GM19240 (cell line): Measurements from ENCODE around the gene ATP12A.
"Not testable (repeated sequence)": the region's sequence is repeated elsewhere in the genome, so short reads cannot be mapped to it uniquely, and the experiment has no call there.

Source experiments
- DNase-seq: peaks from one replicate; pipeline ENCODE4 v3.0.0; 2011; ENCODE audit warnings: low spot score; ENCODE audit not compliant: insufficient read length

ATP12A gene

DNA sequence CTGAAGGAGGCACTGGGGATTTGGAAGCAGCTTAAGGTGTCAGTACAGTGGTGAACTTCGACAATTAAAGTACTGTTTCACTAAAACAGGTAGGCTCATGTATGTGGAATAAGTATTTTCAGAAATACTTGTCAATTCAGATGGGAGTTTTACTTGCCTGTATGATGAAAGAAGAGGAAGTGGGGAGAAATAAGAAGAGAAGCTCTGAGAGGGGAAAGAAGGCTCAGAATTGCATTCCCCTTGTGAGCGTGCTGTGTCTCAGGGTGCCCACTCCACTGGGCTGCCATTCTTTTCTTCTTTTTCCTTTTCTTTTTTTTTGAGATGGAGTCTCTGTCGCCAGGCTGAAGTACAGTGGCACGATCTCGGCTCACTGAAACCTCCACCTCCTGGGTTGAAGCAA, 45.2 kb downstream of the ATP12A start:
- DNase-seq: no peak

DNA sequence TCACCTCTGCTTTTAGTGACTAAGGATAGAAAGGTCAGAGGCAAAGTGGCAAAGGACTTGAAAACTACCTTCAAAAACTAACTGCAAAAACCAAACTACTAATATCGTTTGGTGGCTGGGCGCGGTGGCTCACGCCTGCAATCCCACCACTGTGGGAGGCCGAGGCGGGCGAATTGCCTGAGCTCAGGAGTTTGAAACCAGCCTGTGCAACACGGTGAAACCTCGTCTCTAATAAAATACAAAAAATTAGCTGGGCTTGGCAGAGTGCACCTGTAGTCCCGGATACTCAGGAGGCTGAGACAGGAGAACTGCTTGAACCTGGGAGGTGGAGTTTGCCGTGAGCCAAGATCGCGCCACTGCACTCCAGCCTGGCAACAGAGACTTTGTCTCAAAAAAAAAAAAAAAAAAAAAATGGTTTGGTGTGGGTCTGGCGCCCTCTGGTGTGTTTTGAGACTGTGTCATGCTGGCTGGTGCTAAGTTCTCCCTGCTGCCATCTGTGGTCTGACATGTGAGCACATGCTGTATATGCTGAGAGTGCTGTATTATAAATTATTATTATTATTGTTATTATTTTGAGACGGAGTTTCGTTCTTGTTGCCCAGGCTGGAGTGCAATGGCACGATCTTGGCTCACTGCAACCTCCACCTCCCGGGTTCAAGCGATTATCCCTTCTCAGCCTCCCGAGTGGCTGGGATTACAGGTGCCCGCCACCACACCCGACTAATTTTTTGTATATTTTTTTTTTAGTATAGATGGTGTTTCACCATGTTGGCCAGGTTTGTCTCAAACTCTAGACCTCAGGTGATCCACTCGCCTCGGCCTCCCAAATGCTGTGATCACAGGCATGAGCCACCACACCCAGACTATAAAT, 47.8 kb downstream of the ATP12A start:
- peak; percentile 65 for DNase-seq

DNA sequence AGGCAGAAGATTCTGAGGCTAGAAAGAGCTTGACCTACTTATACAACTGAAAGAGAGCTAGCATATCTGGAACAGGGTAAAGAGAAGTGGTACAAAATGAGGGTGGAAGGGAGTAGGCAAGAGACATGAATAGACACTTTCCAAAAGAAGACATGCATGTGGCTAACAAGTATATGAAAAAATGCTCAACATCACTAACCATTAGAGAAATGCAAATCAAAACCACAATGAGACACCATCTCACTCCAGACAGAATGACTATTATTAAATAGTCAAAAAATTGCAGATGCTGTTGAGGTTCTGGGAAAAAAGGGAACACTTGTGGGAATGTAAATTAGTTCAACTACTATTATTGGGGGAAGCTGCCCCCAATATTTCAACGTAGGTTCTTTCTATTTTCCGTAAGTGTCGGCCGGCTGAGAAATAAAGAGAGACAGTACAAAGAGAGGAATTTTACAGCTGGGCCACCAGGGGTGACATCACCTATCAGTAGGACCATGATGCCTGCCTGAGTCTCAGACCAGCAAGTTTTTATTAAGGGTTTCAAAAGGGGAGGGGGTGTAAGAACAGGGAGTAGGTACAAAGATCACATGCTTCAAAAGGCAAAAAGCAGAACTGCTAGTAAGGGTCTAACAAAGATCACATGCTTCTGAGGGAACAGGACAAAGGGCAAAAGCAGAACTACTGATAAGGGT, 50.8 kb downstream of the ATP12A start:
- not testable (repeated sequence) for DNase-seq

DNA sequence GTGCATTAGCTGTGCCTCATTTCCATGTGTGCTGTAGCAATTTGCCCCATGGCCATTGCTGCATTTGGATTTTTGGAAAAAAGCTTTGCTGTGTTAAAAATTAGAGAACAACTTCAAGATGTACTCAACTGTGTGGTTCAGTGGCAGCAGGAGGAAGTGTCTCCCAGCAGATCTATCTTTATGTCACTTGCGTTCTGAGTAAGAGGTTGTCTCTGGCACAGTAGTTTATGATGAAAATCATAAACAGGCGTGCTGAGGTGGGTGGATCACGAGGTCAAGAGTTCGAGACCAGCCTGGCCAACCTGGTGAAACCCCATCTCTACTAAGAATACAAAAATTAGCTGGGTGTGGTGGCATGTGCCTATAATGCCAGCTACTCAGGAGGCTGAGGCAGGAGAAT, 54.7 kb downstream of the ATP12A start:
- DNase-seq: no peak

DNA sequence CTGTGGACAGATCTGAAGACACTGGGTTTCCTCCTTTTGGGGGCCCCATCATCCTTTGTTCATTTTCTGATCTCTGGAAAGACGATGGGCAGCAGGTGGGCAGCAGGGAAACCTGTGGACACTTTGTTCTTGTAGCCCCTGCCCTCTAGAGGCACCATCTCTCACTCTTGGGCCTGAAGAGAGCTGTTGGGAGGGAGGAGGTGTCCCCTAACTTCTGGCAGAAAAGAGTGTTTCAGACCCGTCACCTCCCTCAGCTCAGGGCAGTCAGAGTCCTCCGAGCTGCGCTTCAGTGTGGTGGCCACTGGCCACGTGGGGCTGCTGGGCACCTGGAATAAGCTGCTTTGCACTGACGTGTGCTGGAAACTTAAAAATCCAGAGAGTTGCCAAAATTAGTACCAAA, 56.8 kb downstream of the ATP12A start:
- DNase-seq: no peak

DNA sequence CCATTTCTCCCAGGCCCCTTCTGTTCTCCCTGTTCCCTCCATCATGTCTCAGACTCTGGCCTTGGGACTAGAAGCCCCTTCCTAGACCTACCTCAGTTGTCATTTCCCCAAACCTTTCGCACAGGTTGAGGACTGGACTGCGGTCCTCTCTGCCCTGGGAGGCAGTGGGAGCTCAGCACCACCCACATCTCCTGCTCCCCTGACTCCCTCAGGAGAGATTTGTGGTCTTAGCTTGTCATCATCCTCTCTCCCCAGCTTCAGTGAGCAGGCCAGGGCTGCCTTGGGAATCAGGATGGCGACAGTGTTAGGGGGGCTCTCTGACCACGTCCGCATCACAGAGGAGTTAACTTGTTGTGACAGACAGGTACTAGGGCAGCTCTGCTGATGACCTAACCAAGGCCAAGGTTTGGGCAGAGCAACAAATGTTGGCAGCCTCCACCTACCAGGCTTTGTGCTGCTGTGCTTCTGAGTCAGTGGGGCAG, 58.2 kb downstream of the ATP12A start:
- DNase-seq: no peak

DNA sequence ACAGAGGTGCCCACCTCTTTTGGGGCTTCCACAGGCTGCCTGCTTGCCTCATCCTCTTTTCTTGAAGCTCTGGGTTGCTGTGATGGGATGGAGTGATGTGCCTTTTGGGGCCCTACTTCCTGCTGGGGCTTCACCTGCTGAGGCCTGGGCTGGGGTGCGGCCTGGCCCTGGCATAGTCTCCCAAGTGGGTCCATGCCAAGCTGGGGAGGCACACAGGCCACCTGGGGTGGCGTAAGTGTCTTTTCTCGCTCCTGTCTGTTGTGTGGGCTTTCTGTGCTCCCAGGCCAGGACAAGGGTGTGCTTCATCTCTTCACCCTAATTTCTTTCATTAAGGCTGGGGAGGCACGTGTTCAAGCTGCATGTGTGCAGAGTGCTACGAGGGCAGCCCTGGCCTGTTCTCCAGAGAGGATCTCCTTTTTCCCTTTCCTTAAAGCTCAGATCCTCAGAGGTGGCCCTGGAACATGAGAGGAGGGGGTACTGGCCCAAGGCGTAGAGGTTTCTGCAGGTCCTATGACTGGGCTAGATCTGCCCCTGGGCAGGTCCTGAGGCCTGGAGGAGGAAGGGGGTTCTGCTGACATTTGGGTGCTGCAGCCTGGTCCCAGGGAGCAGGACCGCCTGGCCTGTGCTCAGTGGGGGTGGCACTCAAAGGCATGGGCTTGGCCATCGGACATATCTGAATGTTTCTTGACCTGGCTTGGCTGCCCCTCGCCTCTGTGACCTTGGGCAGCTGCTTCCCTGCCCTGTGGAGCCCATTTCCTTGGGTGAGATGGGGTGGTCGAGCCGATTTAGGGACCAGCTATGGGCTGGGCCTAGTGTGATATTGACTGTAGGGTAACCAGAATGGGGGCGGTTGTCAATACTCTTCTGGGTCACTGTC, 60.0 kb downstream of the ATP12A start:
- DNase-seq: no peak

DNA sequence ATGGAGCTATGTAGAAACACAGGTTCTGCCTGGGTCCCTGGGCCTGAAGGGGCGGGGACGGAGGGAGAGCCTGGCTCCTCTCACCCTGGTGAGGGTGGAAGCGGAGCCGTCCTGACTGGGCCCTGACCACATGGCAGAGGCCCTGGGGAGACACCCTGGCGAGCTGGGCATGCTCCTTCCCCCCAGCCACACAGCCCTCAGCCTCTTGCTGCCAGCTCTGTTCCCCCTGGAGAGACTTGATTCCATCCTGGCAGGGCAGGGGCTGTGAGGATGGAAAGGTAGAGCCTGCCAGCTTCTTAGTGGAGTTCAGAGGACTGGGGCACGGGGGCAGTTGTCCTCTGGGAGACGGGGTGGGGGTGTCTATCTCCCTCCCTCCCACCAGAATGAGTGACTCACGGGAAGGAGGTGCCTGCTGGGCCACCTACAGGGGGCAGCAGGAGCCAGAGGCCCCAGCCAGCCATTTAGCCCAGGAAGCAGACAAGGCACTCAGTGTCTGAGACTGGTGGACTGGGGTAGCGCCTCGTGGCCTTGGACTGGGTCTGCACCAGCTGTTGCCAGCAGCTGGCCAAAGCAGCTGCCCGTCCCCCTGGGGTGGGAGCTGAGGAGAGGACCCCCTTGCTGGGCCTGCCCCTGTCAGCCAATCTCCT, 60.9 kb downstream of the ATP12A start:
- no peak for DNase-seq

DNA sequence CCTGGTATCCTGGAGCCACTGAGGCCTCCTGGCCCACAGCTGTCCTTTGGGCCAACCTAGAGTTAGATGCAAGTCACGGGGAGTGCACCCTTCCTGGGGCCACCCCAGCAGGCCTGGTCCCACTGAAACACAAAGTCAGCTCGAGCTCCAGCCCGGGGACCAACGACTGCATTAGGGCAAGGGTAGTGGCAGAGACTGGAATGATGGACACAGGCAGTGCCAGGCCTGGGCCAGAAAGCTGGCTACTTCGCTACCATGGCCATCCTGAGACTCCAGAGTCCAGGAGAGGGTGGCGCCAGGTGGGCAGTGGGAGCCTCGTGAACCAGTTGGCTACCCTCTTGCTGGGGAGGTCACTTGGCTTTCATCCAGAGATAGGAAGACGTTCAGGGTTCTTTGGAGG, 61.6 kb downstream of the ATP12A start:
- no peak for DNase-seq

DNA sequence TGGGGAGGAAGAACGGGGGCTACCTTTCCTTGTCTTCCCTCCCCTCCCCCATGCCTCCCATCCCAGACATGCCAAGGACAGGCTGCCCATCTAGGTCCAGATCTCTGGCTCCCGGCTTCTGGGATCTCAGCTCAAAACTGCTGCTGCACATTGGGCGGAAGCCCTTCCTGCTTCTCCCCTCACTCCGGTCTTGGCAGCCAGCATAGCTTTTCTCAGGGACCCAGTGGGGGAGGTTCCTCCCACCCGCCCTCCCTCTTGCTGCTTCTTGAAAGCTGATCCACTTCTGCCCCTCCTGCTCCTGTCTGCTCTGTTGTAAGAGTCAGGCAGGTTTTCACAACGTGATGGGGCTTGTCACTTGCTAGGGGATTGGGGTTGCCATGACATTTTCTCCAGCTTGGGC, 62.1 kb downstream of the ATP12A start:
- no peak for DNase-seq

DNA sequence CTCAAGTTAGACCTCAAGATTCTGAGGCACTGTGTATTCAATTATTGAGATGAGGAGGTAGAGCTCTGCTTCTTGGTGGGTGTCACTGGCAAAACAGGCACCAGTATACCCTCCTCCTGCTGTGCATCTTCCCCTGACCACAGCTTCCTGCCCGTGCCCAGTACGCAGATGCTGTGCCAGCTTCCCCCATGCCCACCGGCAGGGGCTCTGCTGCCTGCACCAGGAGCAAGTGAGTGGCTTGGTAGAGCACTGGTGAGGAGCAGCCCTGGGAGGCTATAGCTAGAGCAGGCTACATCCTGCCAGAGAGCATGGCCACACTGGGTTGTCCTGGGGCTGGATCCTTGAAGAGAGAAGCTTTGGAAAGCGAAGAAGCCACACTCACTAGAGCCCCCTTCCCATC, 62.8 kb downstream of the ATP12A start:
- no peak for DNase-seq

DNA sequence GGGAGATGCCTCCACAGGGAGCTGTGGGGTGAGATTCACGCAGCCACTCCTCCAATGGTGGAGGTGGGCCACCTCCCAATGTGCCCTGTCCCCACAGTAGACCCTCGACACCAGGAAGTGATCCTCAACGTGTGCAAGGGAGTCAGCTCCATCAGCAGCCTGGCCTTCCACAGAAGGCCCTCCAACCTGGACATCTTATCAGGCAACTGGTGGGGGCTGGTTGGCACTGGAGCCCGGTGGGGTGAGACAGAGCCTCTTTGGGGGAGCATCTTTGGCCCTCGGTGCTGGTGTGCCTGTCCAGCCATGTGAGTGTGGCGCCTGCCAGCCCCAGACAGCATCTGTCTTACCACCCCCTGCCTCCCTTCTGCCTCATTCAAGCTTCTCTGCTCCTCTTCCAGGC, 64.0 kb downstream of the ATP12A start:
- DNase-seq: no peak

DNA sequence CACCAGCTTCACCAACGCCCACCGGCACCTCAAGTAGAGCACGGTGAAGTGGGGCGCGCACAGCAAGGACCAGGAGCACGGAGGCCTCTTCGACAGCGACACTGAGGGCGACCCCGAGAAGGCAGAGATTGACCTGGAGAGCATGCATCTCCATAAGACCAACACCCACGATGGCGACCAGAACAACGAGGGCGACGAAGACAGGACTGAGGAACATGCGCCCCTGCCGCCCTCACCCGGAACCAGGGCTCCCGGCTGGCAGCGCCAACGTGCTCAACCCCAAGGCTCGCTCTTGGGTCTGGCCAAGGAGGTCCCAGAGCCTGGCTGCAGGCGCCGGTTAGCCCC, 65.3 kb downstream of the ATP12A start:
- no peak for DNase-seq

DNA sequence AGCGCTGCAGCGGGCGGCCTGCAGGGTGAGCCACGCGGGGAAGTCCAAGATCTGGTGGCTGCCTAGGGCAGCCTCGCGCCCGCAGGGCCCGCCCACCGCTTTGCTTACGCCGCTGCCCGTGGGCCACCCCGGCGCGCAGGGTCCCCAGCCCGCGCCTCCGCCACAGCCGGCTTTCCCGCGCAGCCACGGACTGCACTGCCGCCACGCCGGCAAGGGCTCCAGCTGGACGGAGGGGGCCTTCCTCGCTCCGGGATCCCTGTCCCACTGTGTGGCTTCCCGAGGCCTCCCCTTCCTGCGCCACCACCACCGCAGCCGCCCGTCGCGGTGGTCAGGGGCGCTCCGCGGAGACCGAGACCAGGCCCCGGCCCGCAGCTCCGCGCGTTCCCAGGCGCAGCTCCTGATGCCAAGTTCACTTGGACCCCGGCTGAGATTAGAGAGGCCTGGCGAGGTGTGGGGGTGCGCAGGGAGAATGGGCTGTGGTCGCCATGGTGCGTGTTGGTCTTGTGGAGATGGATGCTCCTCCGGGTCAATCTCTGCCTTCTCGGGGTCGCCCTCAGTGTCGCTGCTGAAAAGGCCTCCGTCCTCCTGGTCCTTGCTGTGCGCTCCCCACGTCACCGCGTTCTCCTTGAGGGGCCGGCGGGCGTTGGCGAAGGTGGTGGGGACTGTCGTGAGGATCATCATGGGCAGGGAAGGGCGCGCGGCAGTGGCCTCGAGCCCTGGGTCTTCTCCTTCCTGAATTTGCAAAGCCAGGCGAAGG, 65.8 kb downstream of the ATP12A start:
- DNase-seq: no peak

DNA sequence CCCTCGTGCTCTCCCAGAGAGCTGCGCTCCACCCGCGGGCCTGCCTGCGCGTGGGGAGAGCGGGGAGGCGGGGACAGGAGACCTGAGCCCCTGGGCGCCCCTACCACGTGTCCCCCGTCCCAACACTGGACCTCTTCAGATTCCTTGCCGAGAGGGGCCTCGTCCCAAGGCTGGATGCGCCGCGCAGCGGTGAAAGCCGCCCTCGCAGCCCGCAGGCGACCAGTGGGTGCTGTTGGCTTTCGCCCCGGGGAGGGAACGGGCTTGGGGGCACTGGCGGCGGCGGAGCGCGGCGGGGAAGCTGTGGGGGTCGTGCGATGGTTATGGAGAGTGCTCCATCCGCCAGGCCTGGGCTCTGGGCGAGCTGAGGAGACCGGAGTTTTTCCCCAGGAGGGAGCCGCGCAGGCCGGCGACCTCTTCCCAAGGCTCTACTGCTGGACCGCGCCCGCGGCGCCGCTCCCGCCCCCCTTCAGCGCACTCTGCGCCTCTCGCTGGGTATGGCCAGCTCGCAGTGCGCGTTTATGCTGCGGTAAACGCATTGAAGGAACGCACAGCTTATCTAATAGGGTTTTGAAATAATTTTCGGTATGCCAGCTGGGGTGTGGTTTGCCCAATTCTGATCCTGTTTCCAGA, 66.5 kb downstream of the ATP12A start:
- no peak for DNase-seq

DNA sequence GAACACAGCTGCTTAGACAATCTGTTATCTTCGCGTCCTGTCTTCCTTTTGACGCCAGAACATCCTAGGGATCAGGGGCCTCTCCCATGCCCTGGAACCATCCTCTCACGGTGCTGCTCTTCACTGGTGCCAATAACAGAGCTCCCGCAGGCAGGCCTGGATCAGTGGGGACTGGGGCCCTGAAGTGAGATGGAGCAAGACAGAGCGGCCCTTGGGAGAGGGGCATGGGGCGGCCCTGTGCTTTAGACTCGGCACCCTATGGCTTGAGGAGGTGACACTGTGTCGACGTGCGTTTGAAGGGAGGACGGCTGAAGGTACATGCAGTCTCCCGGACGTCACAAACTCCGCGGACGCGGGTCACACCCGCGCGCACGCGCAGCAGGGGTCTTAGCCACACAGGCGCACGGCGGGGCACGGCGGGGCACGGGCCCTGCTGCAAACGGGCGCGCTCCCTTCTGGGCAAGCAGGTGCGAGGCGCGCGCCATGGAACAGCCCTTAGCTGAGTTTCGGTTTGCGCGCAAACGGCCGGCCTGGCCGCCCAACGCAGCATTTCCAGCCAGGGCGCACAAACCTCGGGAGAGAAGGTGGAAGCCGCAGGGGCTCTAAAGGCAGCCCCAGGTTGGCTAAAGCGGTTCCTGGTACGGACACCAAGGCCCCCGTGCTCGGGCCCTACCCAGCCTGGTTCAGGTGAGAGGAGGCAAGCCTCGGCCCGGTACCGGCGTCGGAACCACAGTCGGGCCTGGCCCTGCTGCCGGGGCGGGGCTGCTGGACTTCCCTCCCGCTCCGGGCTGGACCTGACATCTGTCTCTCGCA, 67.2 kb downstream of the ATP12A start:
- DNase-seq: no peak

DNA sequence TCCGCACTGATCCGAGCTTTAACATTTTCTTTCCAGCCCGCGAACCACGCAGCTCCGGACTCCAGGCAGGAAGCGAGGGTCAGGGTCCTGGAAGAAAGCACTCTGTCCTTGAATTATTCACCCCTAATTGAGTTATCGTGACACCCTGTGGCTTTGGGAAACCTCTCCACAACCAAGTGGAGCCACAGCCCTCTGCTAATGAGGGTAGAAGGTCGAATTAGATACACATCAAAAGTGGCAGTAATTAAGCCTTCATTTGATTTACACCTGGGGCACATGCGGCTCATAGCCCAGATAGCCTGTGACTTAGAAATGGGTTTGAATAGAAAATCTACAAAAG, 67.8 kb downstream of the ATP12A start:
- DNase-seq: no peak

DNA sequence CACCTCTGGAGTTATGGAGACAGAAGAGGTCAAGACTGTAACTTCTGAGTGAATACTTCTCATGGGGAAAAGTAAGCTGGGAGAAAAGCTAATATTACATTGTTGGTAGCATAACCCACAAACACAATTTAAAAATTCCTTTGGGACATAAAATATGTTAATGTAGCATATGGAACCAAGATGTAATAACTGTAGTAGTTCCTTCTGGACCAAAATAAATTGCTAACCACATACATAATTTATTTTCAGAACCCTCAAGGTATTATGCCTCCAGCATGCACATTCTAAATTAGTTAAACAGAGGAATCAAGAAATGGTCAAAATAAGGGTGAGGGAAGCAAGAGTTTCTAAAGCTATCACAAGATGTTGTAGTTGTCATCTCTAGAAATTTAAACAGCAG, 79.0 kb downstream of the ATP12A start:
- DNase-seq: no peak
